Activated CD4-positive, CD25-positive, alpha-beta regulatory T cell treated with anti-CD3 and anti-CD28 coated beads, Interleukin-2, amount 50 U/mL, for 24 hours (primary cell): ENCODE measurements around the gene MBD3L2.
A peak's percentile ranks its signal among the peaks of the same experiment; 100 is the strongest.
"Not testable (repeated sequence)": the region's sequence is repeated elsewhere in the genome, so short reads cannot be mapped to it uniquely, and the experiment has no call there.

Experiments used
- ATAC-seq, 2 donors: fragments of 150-1000 bp; cut with Tn5 transposase; one replicate each; pipeline ENCODE4 v1.10.0; 2021; ENCODE audit warnings: mild to moderate bottlenecking in 1 of 2, moderate library complexity in 1 of 2

MBD3L2 gene

DNA sequence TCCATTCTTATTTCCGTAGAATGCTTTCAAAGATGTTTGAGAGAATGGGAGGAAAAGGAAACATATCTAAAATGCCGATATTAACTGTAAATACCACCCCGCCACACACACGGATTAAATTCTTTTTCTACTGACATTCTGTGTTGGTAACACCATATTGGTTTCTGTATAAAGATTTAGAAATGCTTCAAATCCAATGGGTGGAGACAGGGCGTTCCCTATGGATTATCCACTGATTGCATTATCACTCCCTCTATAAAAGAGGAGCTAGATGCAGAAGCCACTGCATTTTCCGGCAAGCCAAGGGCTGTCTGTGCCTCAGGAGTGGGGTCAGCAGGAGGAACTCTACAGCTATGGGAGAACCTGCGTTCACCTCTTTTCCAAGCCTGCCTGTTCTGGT, at the start of gene MBD3L2:
MBD3L2 (plus strand) TSS at position 301 of the 400 bp plus-strand sequence; CDS start at position 354, 53 bp downstream.
- ATAC-seq = not testable (repeated sequence)

DNA sequence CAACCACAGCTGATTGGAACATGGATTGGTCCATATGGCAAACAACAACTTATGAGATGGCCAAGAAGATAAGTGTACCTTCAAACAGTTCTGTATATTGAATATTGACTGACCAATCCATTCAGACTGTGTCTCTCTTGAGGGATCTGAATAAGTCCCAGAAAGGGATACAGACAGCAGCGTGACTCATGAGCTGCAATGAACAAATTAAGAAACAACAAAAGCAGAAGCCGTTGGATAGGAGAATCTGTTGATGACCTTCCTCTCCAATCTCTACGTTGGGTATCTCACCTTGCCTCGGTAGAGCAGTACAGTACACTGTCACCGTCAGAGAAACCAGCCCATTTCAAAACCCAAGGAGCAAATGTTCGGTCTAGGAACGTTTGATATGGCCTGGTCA, 49.2 kb upstream of the MBD3L2 start:
- no peak for ATAC-seq

DNA sequence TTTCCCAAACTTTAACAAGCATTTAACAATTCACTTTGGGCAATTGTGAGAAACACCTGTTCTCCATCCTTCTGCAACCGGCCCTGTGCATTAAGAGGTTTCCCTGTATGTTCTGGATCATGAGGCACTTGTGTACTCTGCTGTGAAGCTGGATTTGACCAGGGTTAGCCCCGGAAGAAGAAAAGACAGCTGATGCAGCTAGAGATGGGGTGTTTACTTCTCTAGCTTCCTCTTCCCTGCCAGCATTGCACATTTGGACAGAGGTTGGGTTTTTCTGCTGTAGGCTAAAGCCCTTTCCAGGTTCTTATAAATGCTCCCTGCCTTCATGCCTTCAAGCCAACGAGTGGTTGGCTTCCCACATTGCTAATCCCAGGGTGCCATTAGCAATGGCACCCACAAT, 48.8 kb upstream of the MBD3L2 start:
- ATAC-seq = no peak

DNA sequence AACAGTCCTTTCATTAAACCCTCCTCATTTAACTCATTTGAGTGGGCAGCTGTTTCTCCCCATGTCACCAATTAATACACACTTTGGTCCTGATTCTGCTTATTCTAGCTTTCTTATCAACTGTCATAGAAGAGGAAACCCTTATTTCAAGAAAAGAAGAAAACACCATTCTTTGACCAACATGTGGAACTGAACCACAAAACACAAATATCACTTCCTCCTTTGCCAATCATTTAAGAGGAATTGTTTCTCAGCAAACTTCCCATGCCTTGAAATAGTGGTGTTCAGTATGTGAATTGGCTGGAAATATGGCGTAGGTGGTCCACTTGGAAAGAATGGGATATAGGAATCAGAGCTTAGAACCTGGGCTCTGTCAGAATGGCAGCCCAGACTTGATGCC, 48.3 kb upstream of the MBD3L2 start:
- no peak for ATAC-seq

DNA sequence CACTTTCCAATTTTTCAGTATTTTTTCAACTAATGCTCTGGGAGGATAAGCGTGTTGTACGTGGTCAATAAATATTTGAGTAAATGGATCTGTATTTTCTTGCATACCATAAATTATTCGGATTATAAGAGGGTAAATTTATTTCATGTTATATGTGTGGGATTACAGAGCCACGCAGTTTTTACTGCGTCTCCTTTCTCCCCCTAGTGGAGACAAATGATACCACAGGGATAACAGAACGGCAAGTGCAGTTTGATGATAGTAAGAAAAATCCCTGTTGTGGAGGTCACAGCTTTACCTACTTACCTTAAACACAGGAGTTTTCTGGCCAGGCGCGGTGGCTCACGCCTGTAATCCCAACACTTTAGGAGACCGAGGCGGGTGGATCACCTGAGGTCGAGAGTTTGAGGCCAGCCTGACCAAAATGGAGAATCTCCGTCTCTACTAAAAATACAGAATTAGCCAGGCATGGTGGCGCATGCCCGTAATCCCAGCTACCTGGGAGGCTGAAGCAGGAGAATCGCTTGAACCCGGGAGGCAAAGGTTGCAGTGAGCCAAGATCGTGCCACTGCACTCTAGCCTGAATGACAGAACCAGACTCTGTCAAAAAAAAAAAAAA, 44.7 kb upstream of the MBD3L2 start:
- no peak for ATAC-seq

DNA sequence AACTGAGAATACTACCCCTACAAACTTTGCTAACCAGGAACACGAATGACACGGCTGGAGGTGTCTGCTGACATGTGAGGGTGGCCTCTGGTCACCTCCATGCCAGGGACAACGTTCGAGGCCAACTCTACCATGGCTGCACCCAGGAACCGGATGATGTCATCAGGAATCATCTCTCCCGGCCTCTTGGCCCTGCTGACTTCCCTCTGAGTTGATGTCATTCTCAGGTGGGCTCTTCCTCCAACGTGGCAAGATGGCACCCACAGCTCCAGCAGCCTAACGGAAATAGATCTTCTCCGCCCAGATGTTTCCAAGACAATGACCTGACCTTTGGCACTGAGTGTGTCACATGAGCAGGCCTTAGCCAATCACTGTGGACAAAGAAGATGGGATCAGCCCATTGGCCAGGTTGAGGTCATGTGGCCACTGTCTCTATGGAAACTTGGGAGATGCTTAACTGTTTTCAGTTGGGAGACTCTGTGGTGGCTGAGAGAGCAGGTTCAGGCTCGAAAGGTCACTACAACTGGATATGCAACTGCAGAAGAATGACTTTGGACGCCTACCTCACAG, 42.9 kb upstream of the MBD3L2 start:
- ATAC-seq = no peak

DNA sequence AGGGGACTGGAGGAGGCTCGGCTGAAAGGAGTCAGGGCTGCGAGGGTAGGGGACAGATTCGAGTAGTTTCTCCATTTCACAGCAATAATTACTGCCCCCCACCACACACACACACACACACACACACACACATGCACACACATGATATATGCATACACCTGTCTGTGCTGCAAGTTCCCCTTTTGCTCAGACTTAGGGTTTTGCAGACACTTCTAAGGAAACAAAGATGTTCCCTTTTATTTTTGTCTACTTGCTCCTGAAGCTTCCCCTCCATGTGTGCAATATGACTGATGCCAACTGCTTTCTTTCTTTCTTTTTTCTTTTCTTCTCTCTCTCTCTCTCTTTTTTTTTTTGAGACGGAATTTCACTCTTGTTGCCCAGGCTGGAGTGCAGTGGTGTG, 41.3 kb upstream of the MBD3L2 start:
- no peak for ATAC-seq

DNA sequence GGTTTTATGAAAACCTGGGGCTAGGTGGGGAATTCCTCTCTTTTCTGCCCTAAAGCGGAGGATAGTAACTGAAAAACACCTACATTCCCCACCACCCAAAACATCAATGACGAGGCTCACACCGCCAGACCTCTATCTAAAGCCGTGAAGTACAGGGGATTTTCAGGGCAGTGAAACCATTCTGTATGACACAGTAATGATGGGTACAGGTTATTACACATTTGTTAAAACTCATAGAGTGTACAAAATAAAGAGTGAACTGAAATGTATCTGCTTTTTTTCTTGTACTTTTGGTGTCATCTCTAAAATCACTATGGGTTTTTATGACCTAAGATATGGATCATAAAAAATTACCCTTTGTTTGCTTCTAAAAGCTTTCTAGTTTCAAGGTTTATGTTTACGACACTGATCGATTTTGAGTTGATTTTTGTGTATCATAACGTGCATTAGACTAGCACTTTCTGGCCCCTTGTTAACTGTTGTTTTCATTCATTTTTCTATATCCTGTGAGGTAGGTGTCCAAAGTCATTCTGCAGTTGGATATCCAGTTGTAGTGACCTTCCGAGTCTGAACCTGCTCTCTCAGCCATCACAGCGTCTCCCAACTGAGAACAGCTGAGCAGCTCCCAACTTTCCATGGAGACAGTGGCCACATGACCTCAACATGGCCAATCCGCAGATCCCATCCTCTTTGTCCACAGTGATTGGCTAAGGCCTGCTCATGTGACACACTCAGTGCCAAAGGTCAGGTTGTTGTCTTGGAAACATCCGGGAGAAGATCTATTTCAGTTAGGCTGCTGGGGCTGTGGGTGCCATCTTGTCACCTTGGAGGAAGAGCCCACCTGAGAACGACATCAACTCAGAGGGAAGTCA, 38.2 kb upstream of the MBD3L2 start:
- ATAC-seq = peak; percentile 84 to 93

DNA sequence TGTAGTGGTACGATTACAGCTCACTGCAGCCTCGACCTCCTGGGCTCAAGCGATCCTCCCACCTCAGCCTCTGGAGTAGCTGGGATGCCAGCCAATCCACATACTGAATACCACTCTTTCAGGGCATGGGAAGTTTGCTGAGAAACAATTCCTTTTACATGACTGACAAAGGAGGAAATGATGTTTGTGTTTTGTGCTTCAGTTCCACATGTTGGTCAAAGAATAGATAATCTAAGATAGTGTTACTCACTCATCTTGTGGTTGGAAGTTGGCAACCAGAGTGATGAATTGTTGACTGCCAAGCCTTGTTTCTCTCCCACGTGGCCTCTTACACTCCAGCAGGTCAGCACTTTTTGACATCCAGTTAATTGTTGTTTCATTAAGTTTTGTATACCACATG, 35.4 kb upstream of the MBD3L2 start:
- ATAC-seq = peak in 1 of 2 donors; percentile 36

DNA sequence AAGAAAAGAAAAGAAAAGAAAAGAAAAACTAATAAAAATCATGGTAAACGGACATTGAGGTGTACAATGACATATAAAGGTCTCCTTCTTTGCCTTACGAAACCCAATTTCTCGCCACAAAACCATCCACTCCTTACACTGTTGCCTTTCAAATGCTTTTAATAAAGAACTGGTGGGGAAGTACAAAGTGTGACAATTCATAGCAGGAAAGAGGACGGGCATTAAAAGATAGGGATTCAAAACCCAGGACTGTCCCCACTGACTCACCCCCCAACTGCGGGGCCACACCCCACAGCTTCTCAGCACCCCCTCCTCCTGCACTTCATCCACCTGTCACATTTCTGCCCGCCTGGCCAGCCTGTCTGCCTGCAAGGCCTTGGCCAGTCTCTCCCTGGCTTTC, 30.3 kb upstream of the MBD3L2 start:
- ATAC-seq = no peak

DNA sequence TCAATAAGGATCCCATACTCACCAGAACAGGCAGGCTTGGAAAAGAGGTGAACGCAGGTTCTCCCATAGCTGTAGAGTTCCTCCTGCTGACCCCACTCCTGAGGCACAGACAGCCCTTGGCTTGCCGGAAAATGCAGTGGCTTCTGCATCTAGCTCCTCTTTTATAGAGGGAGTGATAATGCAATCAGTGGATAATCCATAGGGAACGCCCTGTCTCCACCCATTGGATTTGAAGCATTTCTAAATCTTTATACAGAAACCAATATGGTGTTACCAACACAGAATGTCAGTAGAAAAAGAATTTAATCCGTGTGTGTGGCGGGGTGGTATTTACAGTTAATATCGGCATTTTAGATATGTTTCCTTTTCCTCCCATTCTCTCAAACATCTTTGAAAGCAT, 27.8 kb upstream of the MBD3L2 start, which contains the start of gene MBD3L2B:
MBD3L2B (minus strand) TSS at position 101 of the 400 bp plus-strand sequence; CDS start at position 67, 34 bp downstream.
- ATAC-seq = not testable (repeated sequence)

DNA sequence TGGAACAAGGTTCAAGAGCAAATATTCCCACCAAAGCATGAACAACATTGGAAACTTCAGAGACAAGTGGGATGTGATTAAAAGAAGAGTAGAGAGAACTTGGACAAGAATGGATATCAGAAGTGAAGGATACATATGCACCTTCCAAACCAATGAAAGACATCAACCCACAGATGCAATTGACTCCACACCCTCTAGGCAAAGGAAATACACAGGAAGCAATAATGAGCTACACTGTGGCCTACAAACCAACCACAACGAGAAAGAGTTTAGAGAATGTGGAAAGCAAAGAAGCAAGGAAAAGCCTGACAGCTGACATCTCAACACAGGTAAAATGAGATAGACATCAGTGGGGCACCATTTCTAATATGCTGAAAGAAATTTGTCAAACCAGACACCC, 20.3 kb upstream of the MBD3L2 start:
- not testable (repeated sequence) for ATAC-seq

DNA sequence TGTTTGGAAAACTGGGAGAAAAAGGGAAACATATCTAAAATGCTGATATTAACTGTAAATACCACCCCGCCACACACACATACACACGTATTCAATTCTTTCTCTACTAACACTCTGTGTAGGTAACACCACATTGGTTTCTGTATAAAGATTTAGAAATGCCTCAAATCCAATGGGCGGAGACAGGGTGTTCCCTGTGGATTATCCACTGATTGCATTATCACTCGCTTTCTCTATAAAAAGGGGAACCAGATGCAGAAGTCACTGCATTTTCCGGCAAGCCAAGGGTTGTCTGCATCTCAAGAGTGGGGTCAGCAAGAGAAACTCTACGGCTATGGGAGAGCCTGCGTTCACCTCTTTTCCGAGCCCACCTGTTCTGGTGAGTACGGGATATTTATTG, 18.8 kb upstream of the MBD3L2 start, which contains the start of gene MBD3L5:
MBD3L5 (plus strand) TSS at position 301 of the 400 bp plus-strand sequence; CDS start at position 335, 34 bp downstream.
- ATAC-seq = not testable (repeated sequence)

DNA sequence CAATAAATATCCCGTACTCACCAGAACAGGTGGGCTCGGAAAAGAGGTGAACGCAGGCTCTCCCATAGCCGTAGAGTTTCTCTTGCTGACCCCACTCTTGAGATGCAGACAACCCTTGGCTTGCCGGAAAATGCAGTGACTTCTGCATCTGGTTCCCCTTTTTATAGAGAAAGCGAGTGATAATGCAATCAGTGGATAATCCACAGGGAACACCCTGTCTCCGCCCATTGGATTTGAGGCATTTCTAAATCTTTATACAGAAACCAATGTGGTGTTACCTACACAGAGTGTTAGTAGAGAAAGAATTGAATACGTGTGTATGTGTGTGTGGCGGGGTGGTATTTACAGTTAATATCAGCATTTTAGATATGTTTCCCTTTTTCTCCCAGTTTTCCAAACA, 9.0 kb upstream of the MBD3L2 start, which contains the start of gene MBD3L4:
MBD3L4 (minus strand) TSS at position 101 of the 400 bp plus-strand sequence; CDS start at position 66, 35 bp downstream.
- not testable (repeated sequence) for ATAC-seq

DNA sequence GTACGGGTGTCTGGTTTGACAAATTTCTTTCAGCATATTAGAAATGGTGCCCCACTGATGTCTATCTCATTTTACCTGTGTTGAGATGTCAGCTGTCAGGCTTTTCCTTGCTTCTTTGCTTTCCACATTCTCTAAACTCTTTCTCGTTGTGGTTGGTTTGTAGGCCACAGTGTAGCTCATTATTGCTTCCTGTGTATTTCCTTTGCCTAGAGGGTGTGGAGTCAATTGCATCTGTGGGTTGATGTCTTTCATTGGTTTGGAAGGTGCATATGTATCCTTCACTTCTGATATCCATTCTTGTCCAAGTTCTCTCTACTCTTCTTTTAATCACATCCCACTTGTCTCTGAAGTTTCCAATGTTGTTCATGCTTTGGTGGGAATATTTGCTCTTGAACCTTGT, 7.6 kb upstream of the MBD3L2 start:
- ATAC-seq = not testable (repeated sequence)

DNA sequence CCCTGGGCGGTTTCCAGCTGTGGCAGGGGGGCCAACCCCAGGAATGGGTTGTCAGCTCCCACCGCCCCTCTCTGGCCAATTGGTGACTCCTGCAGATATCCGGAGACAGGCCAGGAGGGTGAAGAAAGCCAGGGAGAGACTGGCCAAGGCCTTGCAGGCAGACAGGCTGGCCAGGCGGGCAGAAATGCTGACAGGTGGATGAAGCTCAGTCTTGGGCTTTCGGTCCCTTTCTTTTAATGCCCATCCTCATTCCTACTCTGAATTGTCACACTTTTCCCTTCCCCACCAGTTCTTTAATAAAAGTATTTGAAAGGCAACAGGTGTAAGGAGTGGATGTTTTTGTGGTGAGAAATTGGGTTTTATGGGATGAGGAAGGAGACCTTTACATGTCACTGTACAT, 2.3 kb downstream of the MBD3L2 start:
- not testable (repeated sequence) for ATAC-seq

DNA sequence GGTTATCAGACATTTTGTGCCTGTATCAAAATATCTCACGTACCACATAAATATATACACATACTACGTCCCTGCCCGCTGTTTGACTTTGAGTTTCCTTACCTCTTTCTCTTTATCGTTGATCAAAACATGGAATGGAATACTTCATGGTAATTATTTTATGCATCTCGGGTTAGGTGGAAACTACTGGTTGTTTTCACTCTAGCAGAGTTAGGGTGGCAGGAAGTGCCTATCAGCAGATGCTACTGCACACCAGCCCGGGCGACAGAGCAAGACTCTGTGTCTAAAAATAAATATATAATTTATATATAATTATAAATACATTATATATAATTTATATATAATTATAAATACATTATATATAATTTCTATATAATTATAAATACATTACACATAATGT, 3.8 kb downstream of the MBD3L2 start:
- not testable (repeated sequence) for ATAC-seq

DNA sequence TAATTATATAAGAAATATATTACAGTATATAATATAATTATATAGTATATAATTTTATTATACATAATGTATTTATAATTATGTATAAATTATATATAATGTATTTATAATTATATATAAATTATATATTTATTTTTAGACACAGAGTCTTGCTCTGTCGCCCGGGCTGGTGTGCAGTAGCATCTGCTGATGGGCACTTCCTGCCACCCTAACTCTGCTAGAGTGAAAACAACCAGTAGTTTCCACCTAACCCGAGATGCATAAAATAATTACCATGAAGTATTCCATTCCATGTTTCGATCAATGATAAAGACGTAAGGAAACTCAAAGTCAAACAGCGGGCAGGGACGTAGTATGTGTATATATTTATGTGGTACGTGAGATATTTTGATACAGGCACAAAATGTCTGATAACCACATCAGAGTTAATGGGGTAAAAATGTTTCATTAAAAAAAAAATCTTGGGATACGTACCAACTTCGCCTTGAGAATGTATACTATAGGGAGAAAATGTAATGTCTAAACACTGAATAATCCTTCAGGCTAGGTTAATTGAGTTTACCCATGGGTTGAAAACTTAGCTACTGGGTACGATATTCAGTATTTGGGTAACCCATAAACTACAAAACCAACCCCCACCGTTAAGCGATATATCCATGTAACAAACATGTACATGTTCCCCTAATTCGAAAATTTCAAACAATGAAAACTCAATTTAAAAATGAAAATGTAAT, 5.7 kb downstream of the MBD3L2 start:
- ATAC-seq = not testable (repeated sequence)

DNA sequence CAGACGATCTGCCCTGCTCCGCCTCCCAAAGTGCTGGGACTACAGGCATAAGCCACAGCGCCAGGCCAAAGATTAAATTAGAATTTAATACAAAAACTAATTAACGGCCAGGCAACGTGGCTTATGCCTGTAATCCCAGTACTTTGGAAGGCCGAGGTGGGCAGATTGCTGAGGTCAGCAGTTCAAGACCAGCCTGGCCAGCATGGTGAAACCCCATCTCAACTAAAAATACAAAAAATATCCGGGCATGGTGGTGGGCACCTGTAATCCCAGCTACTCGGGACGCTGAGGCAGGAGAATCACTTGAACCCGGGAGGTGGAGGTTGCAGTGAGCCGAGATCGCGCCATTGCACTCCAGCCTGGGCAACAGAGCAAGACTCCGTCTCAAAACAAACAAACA, 6.6 kb downstream of the MBD3L2 start:
- not testable (repeated sequence) for ATAC-seq

DNA sequence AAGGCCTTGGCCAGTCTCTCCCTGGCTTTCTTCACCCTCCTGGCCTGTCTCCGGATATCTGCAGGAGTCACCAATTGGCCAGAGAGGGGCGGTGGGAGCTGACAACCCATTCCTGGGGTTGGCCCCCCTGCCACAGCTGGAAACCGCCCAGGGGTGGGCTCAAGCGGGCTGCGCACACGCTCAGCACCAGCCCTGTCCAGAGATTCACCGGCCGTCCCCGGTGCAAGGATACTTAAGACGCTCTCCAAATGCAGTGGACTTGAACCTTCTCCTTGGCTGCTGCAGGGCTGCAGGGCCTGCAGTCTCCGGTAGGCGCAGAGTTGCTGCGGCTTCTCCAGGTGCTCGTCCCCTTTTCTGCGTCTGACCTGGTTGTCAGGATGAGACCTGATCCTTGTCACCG, 7.2 kb downstream of the MBD3L2 start:
- ATAC-seq = not testable (repeated sequence)

DNA sequence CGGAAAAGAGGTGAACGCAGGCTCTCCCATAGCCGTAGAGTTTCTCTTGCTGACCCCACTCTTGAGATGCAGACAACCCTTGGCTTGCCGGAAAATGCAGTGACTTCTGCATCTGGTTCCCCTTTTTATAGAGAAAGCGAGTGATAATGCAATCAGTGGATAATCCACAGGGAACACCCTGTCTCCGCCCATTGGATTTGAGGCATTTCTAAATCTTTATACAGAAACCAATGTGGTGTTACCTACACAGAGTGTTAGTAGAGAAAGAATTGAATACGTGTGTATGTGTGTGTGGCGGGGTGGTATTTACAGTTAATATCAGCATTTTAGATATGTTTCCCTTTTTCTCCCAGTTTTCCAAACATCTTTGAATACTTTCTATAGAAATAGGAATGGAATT, 9.5 kb downstream of the MBD3L2 start, which contains the start of gene MBD3L3:
MBD3L3 (minus strand) TSS at position 101 of the 400 bp plus-strand sequence; CDS start at position 30, 71 bp downstream.
- ATAC-seq = not testable (repeated sequence)

DNA sequence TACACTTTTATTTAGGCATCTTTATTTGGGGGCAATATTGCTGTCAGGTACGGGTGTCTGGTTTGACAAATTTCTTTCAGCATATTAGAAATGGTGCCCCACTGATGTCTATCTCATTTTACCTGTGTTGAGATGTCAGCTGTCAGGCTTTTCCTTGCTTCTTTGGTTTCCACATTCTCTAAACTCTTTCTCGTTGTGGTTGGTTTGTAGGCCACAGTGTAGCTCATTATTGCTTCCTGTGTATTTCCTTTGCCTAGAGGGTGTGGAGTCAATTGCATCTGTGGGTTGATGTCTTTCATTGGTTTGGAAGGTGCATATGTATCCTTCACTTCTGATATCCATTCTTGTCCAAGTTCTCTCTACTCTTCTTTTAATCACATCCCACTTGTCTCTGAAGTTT, 10.9 kb downstream of the MBD3L2 start:
- ATAC-seq = not testable (repeated sequence)
